Measurements from ENCODE around the gene RPL5. TPM values are rescaled to one million over a fixed set of nuclear protein-coding genes. Genes with fewer than 3 reads are reported as not detected.
A peak's percentile ranks its signal among the peaks of the same experiment; 100 is the strongest.

Gene RPL5
- total RNA-seq, 6 experiments from 2014 or later = 225 to 532 (median 294) TPM

- peaks cover 0 to 9% (median 0%) of the 10 kb centered on the region in 4 donors for H3K4me1 ChIP-seq
- no peaks in the 10 kb centered on the region for H3K9me3 ChIP-seq
- no peak overlapping the region for H3K4me3 ChIP-seq
- DNase-seq = no peak
- no peak for ATAC-seq
- intact Hi-C loops (cut with DNase I) = no loop called here
- H3K27ac ChIP-seq = no peak overlapping the region
- TF ChIP-seq CTCF (IDR thresholded peaks at IDR 0.05) (no peak), POLR2A (IDR thresholded peaks at IDR 0.05) (no peak)
- no peaks in the 10 kb centered on the region for H3K36me3 ChIP-seq
- H3K27me3 ChIP-seq = no peaks in the 10 kb centered on the region
- WGBS (ENCODE audit: insufficient coverage, low coverage, low lambda C conversion rate, missing lambda C conversion rate) = 58% methylated on average over 2 of the region's 2 CpGs
These were observed 15.1 kb upstream of the RPL5 start for GRCh38 chr1:92816732-92817131.

GRCh38 chr1:92817137-92817697, 14.6 kb upstream of the RPL5 start:
- no peaks in the 10 kb centered on the region for H3K9me3 ChIP-seq
- intact Hi-C loops (cut with DNase I) = no loop called here
- H3K27ac ChIP-seq = no peak overlapping the region
- H3K4me1 ChIP-seq = peaks cover 0 to 9% (median 0%) of the 10 kb centered on the region in 4 donors
- DNase-seq = no peak
- ATAC-seq = peak; percentile 28 to 78 (median 63)
- no peak overlapping the region for H3K4me3 ChIP-seq
- no peaks in the 10 kb centered on the region for H3K27me3 ChIP-seq
- 22% methylated on average over 1 of the region's 1 CpG for WGBS (ENCODE audit: insufficient coverage, low coverage, low lambda C conversion rate, missing lambda C conversion rate)
- no peaks in the 10 kb centered on the region for H3K36me3 ChIP-seq
- TF ChIP-seq CTCF (IDR thresholded peaks at IDR 0.05) = no peak
- no peak for TF ChIP-seq POLR2A (IDR thresholded peaks at IDR 0.05)

GRCh38 chr1:92817986-92818764, 13.7 kb upstream of the RPL5 start:
- DNase-seq = no peak
- no peaks in the 10 kb centered on the region for H3K36me3 ChIP-seq
- intact Hi-C loops (cut with DNase I) = no loop called here
- no peaks in the 10 kb centered on the region for H3K9me3 ChIP-seq
- H3K4me1 ChIP-seq = peaks cover 0 to 9% (median 0%) of the 10 kb centered on the region in 4 donors
- 81% methylated on average over 3 of the region's 3 CpGs for WGBS (ENCODE audit: insufficient coverage, low coverage, low lambda C conversion rate, missing lambda C conversion rate)
- no peak overlapping the region for H3K27ac ChIP-seq
- H3K4me3 ChIP-seq = no peak overlapping the region
- no peaks in the 10 kb centered on the region for H3K27me3 ChIP-seq
- peak; percentile 64 to 81 (median 76) for ATAC-seq
- TF ChIP-seq POLR2A (IDR thresholded peaks at IDR 0.05) (no peak), CTCF (IDR thresholded peaks at IDR 0.05) (peak; percentile 52 to 74 (median 61))

- WGBS (ENCODE audit: insufficient coverage, low coverage, low lambda C conversion rate, missing lambda C conversion rate) = 55% methylated on average over 3 of the region's 3 CpGs
- DNase-seq = no peak
- intact Hi-C loops (cut with DNase I) = no loop called here
These were observed 11.8 kb upstream of the RPL5 start for GRCh38 chr1:92820024-92820423.

More at GRCh38 chr1:92820024-92820423, 11.8 kb upstream of the RPL5 start:
- no peaks in the 10 kb centered on the region for H3K27me3 ChIP-seq
- no peaks in the 10 kb centered on the region for H3K9me3 ChIP-seq
- no peak for ATAC-seq
- no peak for TF ChIP-seq POLR2A (IDR thresholded peaks at IDR 0.05)
- no peak for TF ChIP-seq CTCF (IDR thresholded peaks at IDR 0.05)
- no peaks in the 10 kb centered on the region for H3K36me3 ChIP-seq
- H3K4me3 ChIP-seq = no peak overlapping the region
- H3K27ac ChIP-seq = no peak overlapping the region
- H3K4me1 ChIP-seq = peaks cover 0 to 9% (median 0%) of the 10 kb centered on the region in 4 donors

All from right lobe of liver (tissue), 6 donors.